Tibial nerve (tissue), 4 donors: Measurements from ENCODE around the gene ADCK2. TPM values are rescaled to one million over a fixed set of nuclear protein-coding genes. Genes with fewer than 3 reads are reported as not detected.
A peak's percentile ranks its signal among the peaks of the same experiment; 100 is the strongest.

Source experiments
- DNase-seq, 2 donors: peaks; one replicate each; pipeline ENCODE4 v3.0.0-alpha.2; 2019; ENCODE audit warnings: low spot score in 2 of 2
- H3K27ac ChIP-seq, 4 donors: fragments of 200-600 bp; sonication (generic) in 3 of 4; one replicate each; pipeline ENCODE4 v1.5.1; 2017 to 2019; ENCODE audit warnings: mild to moderate bottlenecking in 1 of 4
- H3K27me3 ChIP-seq, 2 donors: fragments of 200-600 bp; sonication (generic) in 1 of 2; one replicate each; pipeline versions ENCODE4 v1.5.1 to v1.6.0; 2017 to 2019
- H3K36me3 ChIP-seq, 3 donors: fragments of 200-600 bp; sonication (generic); one replicate each; pipeline ENCODE4 v1.5.1; 2018 to 2019
- H3K4me1 ChIP-seq, 4 donors: fragments of 200-600 bp; sonication (generic) in 3 of 4; one replicate each; pipeline ENCODE4 v1.5.1; 2017 to 2019
- H3K4me3 ChIP-seq, 4 donors: fragments of 200-600 bp; sonication (generic) in 3 of 4; one replicate each; pipeline ENCODE4 v1.5.1; 2017 to 2019; ENCODE audit warnings: mild to moderate bottlenecking in 1 of 4, moderate library complexity in 1 of 4
- H3K9me3 ChIP-seq, 4 donors: fragments of 200-600 bp; sonication (generic) in 3 of 4; one replicate each; pipeline ENCODE4 v1.5.1; 2017 to 2019
- CTCF ChIP-seq, 5 experiments: fragments of 200-600 bp in 3 of 5; fragments of 450-650 bp in 2 of 5; sonication (generic) in 3 of 5; IDR thresholded peaks; one replicate each; pipeline ENCODE4 v1.5.1; 2016 to 2019; ENCODE audit warnings: antibody characterized with exemption in 5 of 5, mild to moderate bottlenecking in 3 of 5, moderate library complexity in 2 of 5
- EP300 ChIP-seq, 2 donors: sonication (generic); formaldehyde crosslinking; IDR thresholded peaks; one replicate each; pipeline ENCODE4 v1.6.1; 2017; ENCODE audit warnings: antibody characterized with exemption in 2 of 2, mild to moderate bottlenecking in 1 of 2
- POLR2A ChIP-seq, 2 donors: fragments of 450-650 bp; IDR thresholded peaks; one replicate each; pipeline ENCODE4 v1.6.1; 2017; ENCODE audit warnings: antibody characterized with exemption in 2 of 2, mild to moderate bottlenecking in 2 of 2, moderate library complexity in 2 of 2
- WGBS, 2 donors: methylation state at CpG; one replicate each; pipeline ENCODE4 v1.1.5; 2018; 5-methylcytosine and 5-hydroxymethylcytosine counted together
- total RNA-seq, 4 donors: library from RNA; depleted of rRNA; stranded (reverse); fragments of >200 nt; gene quantifications; one replicate each; pipeline ENCODE4 v1.1.0, GENCODE V29; 2016

ADCK2 gene
- total RNA-seq, 4 donors from 2014 or later, result 20.7 to 34.5 (median 26.7) TPM

GRCh38 chr7:140681766-140682165, 9.0 kb downstream of the ADCK2 start:
- Histone ChIP-seq H3K4me1 (no peaks in the 10 kb centered on the region), H3K4me3 (no peak overlapping the region), H3K27me3 (no peaks in the 10 kb centered on the region), H3K36me3 (peaks cover 0 to 89% (median 7%) of the 10 kb centered on the region in 3 donors), H3K27ac (no peak overlapping the region), H3K9me3 (no peaks in the 10 kb centered on the region)
- 97 to 99% methylated on average over 3 of the region's 3 CpGs for WGBS, 2 donors
- TF ChIP-seq CTCF (IDR thresholded peaks at IDR 0.05), result no peak
- TF ChIP-seq POLR2A (IDR thresholded peaks at IDR 0.05), result no peak
- TF ChIP-seq EP300 (IDR thresholded peaks at IDR 0.05), result no peak
- no peak for DNase-seq

GRCh38 chr7:140683657-140684056, 10.9 kb downstream of the ADCK2 start:
- no peaks in the 10 kb centered on the region for H3K4me1 ChIP-seq
- no peaks in the 10 kb centered on the region for H3K9me3 ChIP-seq
- H3K27ac ChIP-seq, result peak overlapping the region in 3 of 4 donors; percentile 19 to 61 (median 44)
- DNase-seq, result no peak
- peaks cover 0 to 91% (median 7%) of the 10 kb centered on the region in 3 donors for H3K36me3 ChIP-seq
- TF ChIP-seq EP300 (IDR thresholded peaks at IDR 0.05) (no peak), POLR2A (IDR thresholded peaks at IDR 0.05) (no peak), CTCF (IDR thresholded peaks at IDR 0.05) (no peak)
- no peaks in the 10 kb centered on the region for H3K27me3 ChIP-seq
- WGBS, 2 donors, result 48 to 62% methylated on average over 3 of the region's 3 CpGs
- H3K4me3 ChIP-seq, result no peak overlapping the region

- Histone ChIP-seq H3K4me1 (no peaks in the 10 kb centered on the region), H3K27me3 (no peaks in the 10 kb centered on the region), H3K4me3 (no peak overlapping the region), H3K36me3 (peaks cover 0 to 91% (median 7%) of the 10 kb centered on the region in 3 donors), H3K27ac (peak overlapping the region in 3 of 4 donors; percentile 19 to 61 (median 44)), H3K9me3 (no peaks in the 10 kb centered on the region)
- no peak for DNase-seq
- WGBS, 2 donors, result 85 to 87% methylated on average over 20 of the region's 20 CpGs
- TF ChIP-seq POLR2A (IDR thresholded peaks at IDR 0.05) (no peak), CTCF (IDR thresholded peaks at IDR 0.05) (no peak), EP300 (IDR thresholded peaks at IDR 0.05) (no peak)
Measured at GRCh38 chr7:140684066-140684950, 11.6 kb downstream of the ADCK2 start.

GRCh38 chr7:140685407-140686087, 12.8 kb downstream of the ADCK2 start:
- Histone ChIP-seq H3K27ac (no peak overlapping the region), H3K9me3 (no peaks in the 10 kb centered on the region), H3K36me3 (peaks cover 0 to 91% (median 4%) of the 10 kb centered on the region in 3 donors), H3K27me3 (no peaks in the 10 kb centered on the region), H3K4me1 (no peaks in the 10 kb centered on the region), H3K4me3 (no peak overlapping the region)
- 78 to 79% methylated on average over 10 of the region's 10 CpGs for WGBS, 2 donors
- no peak for TF ChIP-seq POLR2A (IDR thresholded peaks at IDR 0.05)
- TF ChIP-seq EP300 (IDR thresholded peaks at IDR 0.05), result no peak
- no peak for TF ChIP-seq CTCF (IDR thresholded peaks at IDR 0.05)
- no peak for DNase-seq

GRCh38 chr7:140686921-140687320, 14.2 kb downstream of the ADCK2 start:
- DNase-seq, result no peak
- H3K36me3 ChIP-seq, result peaks cover 0 to 91% (median 0%) of the 10 kb centered on the region in 3 donors
- 95 to 97% methylated on average over 11 of the region's 11 CpGs for WGBS, 2 donors
- no peaks in the 10 kb centered on the region for H3K27me3 ChIP-seq
- no peaks in the 10 kb centered on the region for H3K4me1 ChIP-seq
- H3K9me3 ChIP-seq, result no peaks in the 10 kb centered on the region
- no peak overlapping the region for H3K4me3 ChIP-seq
- no peak overlapping the region for H3K27ac ChIP-seq
- no peak for TF ChIP-seq EP300 (IDR thresholded peaks at IDR 0.05)
- no peak for TF ChIP-seq POLR2A (IDR thresholded peaks at IDR 0.05)
- no peak for TF ChIP-seq CTCF (IDR thresholded peaks at IDR 0.05)
